ENCODE data around the gene CPZ.

- TF ChIP-seq POLR2A (IDR thresholded peaks at IDR 0.05; ENCODE audit: low read depth) (no peak), CTCF (IDR thresholded peaks at IDR 0.05) (no peak), POLR2AphosphoS5 (IDR thresholded peaks at IDR 0.05) (no peak), EP300 (IDR thresholded peaks at IDR 0.05) (no peak)
These were observed 48.3 kb downstream of the CPZ start for GRCh38 chr4:8640816-8641215.
